HL-60 (cell line): ENCODE data around the gene SRP9.
A peak's percentile ranks its signal among the peaks of the same experiment; 100 is the strongest.

Source experiments
- DNase-seq, 2 experiments: peaks; one replicate each; pipeline ENCODE4 v3.0.0-alpha.2; 2010 to 2020; ENCODE audit warnings: low read depth in 1 of 2, low spot score in 1 of 2
- H3K27ac ChIP-seq: fragments of 250-450 bp; sonication (Bioruptor Pico); replicated peaks from 2 replicates; pipeline ENCODE4 v1.5.1; 2020; ENCODE audit warnings: mild to moderate bottlenecking, moderate library complexity
- H3K27me3 ChIP-seq: fragments of 250-450 bp; sonication (Bioruptor Pico); 2 replicates; pipeline ENCODE4 v1.5.1; 2021; ENCODE audit warnings: mild to moderate bottlenecking, moderate library complexity; ENCODE audit not compliant: insufficient read depth, poor library complexity, severe bottlenecking
- H3K4me3 ChIP-seq: replicated peaks from 2 replicates; pipeline ENCODE4 v1.5.1; 2011; ENCODE audit warnings: mild to moderate bottlenecking, control low read depth, low read length; ENCODE audit not compliant: insufficient read depth
- GABPA ChIP-seq: IDR thresholded peaks from 2 replicates; pipeline ENCODE4 v1.6.1; 2012; ENCODE audit warnings: low read depth
- POLR2AphosphoS5 ChIP-seq: IDR thresholded peaks from 2 replicates; pipeline ENCODE4 v1.6.1; 2012; ENCODE audit warnings: low read depth
- SPI1 ChIP-seq: IDR thresholded peaks from 2 replicates; pipeline ENCODE4 v1.6.1; 2012; ENCODE audit warnings: low read depth, mild to moderate bottlenecking, borderline replicate concordance
- TF ChIP-seq, protein P1 (sequence below): IDR thresholded peaks from one replicate; pipeline ENCODE4 v1.5.1; 2011; ENCODE audit warnings: low read length, control low read depth, inconsistent platforms; ENCODE audit not compliant: insufficient read depth
- TF ChIP-seq, protein P2 (sequence below): IDR thresholded peaks from 2 replicates; pipeline ENCODE4 v1.6.1; 2012; ENCODE audit warnings: low read depth; ENCODE audit not compliant: insufficient replicate concordance

Gene SRP9

DNA sequence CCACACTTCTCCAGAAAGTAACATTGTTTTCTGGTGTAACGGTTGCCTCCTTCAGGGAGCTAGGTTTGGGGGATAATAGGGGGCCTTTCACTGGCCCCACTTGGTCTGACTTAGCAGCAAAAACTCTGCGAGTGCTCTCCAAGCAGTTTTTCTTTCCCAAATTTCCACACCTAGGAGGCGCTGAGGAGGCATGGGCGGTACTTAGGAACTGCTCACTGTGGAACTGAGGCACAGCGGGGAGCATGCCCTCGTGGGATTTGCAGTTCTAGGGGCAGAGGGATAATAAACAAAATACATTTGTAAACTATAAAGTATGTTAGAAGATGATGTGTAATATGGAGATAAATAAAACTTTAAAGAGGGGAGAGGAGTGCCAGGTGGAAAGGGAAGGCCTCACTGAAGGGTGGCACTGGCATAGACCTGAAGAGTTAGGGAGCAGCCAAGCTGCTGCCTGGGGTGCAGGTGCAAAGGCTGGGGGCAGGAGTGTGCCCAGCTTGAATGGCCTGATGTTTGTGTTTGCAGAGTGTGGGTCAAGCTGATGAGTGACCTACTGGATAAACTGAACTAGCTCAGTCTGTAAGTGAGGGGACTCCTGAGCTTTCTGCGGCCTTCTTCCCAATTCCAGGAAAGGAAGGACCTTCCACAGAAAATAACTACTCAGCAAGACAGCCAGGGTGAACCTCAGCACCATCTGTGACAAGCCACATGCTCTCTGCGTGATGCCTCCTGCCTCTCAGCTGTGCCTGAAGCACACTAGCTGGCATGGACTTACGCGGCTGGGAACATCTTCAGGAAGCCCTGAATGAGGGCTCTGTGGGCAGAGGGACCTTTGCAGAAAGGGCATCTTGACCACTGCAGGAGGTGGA is 34.2 kb downstream of the SRP9 start:
- H3K27ac ChIP-seq: no peak overlapping the region
- no peak for TF ChIP-seq POLR2AphosphoS5
- TF ChIP-seq, protein P1, sequence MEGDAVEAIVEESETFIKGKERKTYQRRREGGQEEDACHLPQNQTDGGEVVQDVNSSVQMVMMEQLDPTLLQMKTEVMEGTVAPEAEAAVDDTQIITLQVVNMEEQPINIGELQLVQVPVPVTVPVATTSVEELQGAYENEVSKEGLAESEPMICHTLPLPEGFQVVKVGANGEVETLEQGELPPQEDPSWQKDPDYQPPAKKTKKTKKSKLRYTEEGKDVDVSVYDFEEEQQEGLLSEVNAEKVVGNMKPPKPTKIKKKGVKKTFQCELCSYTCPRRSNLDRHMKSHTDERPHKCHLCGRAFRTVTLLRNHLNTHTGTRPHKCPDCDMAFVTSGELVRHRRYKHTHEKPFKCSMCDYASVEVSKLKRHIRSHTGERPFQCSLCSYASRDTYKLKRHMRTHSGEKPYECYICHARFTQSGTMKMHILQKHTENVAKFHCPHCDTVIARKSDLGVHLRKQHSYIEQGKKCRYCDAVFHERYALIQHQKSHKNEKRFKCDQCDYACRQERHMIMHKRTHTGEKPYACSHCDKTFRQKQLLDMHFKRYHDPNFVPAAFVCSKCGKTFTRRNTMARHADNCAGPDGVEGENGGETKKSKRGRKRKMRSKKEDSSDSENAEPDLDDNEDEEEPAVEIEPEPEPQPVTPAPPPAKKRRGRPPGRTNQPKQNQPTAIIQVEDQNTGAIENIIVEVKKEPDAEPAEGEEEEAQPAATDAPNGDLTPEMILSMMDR: no peak
- TF ChIP-seq, protein P2, sequence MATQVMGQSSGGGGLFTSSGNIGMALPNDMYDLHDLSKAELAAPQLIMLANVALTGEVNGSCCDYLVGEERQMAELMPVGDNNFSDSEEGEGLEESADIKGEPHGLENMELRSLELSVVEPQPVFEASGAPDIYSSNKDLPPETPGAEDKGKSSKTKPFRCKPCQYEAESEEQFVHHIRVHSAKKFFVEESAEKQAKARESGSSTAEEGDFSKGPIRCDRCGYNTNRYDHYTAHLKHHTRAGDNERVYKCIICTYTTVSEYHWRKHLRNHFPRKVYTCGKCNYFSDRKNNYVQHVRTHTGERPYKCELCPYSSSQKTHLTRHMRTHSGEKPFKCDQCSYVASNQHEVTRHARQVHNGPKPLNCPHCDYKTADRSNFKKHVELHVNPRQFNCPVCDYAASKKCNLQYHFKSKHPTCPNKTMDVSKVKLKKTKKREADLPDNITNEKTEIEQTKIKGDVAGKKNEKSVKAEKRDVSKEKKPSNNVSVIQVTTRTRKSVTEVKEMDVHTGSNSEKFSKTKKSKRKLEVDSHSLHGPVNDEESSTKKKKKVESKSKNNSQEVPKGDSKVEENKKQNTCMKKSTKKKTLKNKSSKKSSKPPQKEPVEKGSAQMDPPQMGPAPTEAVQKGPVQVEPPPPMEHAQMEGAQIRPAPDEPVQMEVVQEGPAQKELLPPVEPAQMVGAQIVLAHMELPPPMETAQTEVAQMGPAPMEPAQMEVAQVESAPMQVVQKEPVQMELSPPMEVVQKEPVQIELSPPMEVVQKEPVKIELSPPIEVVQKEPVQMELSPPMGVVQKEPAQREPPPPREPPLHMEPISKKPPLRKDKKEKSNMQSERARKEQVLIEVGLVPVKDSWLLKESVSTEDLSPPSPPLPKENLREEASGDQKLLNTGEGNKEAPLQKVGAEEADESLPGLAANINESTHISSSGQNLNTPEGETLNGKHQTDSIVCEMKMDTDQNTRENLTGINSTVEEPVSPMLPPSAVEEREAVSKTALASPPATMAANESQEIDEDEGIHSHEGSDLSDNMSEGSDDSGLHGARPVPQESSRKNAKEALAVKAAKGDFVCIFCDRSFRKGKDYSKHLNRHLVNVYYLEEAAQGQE: no peak
- TF ChIP-seq GABPA: no peak
- no peak for TF ChIP-seq SPI1
- H3K4me3 ChIP-seq: no peak overlapping the region
- DNase-seq: no peak
- no peaks in the 10 kb centered on the region for H3K27me3 ChIP-seq

DNA sequence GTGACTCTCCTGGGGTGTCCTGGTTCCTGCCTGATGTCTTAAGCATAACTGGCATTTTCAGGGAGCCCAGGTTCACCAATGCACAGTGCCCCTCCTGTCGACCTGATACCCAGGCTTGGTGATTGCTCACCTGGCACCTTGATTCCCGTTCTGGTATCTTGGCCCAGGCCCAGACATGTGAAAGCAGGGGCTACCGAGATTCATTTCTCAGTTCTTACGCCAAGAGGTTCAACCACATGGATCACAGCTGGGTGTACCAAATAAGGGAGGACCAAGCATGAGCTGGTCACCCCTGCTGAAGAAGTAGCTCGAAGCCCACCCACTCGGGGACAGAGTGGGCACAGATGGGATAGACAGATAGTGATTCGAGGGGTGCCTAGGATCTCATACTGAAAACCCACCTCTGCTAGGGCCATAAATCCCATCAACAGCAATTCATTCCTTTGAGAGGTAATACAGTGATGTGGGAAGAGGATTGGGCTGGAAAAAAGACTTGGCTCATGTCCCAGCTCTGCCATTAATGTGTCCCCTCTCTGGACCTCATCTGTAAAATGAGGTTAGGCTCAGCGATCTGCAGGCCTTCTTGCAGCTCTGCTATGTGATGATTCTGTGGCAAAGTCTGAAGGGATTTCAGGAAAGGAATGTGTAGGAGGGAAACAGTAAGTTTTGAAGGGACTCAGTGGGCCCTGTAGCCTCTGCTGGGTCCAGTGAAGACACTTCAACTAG is 35.0 kb downstream of the SRP9 start:
- DNase-seq: no peak
- TF ChIP-seq POLR2AphosphoS5 (no peak), SPI1 (no peak), GABPA (no peak)
- TF ChIP-seq, protein P1: no peak
- TF ChIP-seq, protein P2: no peak
- Histone ChIP-seq H3K27ac (no peak overlapping the region), H3K27me3 (no peaks in the 10 kb centered on the region), H3K4me3 (no peak overlapping the region)

DNA sequence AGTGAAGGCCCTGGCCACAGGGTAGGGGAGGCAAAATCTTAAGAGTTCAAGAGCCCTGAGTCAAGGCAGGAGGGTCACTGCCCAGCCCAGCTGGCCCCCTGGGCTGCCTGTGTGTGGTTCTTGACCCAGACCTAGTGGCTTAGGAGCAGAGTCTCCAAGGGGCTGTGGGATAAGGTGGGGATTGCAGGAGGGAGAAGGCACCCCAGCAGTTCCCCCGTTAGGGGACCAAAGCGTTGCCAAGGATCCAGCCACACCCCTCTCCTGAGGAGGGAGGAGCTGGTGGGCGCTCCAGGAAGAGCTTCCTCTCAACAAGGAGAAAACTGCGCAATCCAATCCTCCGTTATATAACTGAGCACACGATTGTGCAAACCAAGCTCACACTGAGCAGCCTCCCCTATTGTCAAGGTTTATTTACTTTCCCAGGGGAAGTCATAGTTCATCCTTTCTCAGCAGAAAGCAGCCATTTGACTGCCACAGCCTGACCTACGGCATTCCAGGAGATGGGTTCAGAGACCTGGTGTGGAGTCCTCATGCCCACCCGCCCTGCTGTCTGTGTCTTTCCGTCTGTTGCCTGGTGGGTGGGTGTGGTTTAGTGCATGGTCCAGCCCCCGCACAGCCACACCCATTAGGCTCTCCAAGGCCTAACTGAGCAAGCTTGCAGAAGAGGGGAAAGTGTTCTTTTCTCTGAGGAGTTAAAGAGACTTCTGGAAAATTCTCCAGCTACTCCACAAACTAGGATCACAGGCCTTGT is 35.8 kb downstream of the SRP9 start:
- TF ChIP-seq SPI1 (peak; percentile 26; the same call in 1 of the 2 replicates), POLR2AphosphoS5 (peak; percentile 48; the same call in 1 of the 2 replicates), GABPA (0 out of 2 replicates have a peak, but pooled peaks have one; percentile 28)
- TF ChIP-seq, protein P2: peak; percentile 33
- TF ChIP-seq, protein P1: no peak
- no peaks in the 10 kb centered on the region for H3K27me3 ChIP-seq
- peak overlapping the region; percentile 65 for H3K27ac ChIP-seq
- peak overlapping the region; percentile 26 for H3K4me3 ChIP-seq
- peak; percentile 85 to 92 for DNase-seq
